HepG2 (cell line): ENCODE measurements around the gene WWC2. TPM values are rescaled to one million over a fixed set of nuclear protein-coding genes. Genes with fewer than 3 reads are reported as not detected.

Experiments used
- ATAC-seq: fragments of 200-7000 bp; cut with Tn5 transposase; 3 replicates; pipeline ENCODE4 v1.9.1; 2020; ENCODE audit warnings: mild to moderate bottlenecking, moderate library complexity
- BruUV-seq: library from RNA; stranded (reverse); fragments of 400-500 nt; replicated peaks from 2 replicates; lab custom pipeline; 2021; lab: Mats Ljungman, UMichigan
- CTCF ChIA-PET: fragments of 300-600 bp; formaldehyde crosslinking; extraction: SDS; loops from one replicate; lab custom pipeline; 2021; ENCODE audit warnings: low total read pairs, inconsistent platforms, low intra/inter-chr PET ratio; lab: Yijun Ruan, JAX
- POLR2A ChIA-PET: fragments of 350-600 bp; sonication (Branson Sonifier 250); formaldehyde crosslinking; loops from one replicate; lab custom pipeline; 2020; ENCODE audit warnings: antibody characterized with exemption, inconsistent platforms; lab: Yijun Ruan, JAX
- DNase-seq: peaks from one replicate; pipeline ENCODE4 v3.0.0-alpha.2; 2015; ENCODE audit warnings: low spot score
- FAIRE-seq: peaks from 3 replicates; lab custom pipeline; 2011; peaks lifted over from hg19 to GRCh38; lab: Jason Lieb, UNC
- H2AFZ ChIP-seq: one replicate; pipeline ENCODE4 v1.6.1; 2011; ENCODE audit warnings: low read length, inconsistent platforms
- H3K27ac ChIP-seq: fragments of 300-600 bp; 3 replicates; pipeline ENCODE4 v1.8.0; 2011; ENCODE audit warnings: mixed run types, mild to moderate bottlenecking, mixed read lengths, low read length, inconsistent platforms; ENCODE audit not compliant: insufficient read depth; ENCODE audit errors: extremely low read length
- H3K27me3 ChIP-seq, 2 experiments: fragments of 200-600 bp in 1 of 2; 2 replicates in 1 of 2; 3 replicates in 1 of 2; pipeline versions ENCODE4 v1.6.0 to v1.8.0; 2011; ENCODE audit warnings: low read length in 2 of 2, mild to moderate bottlenecking in 2 of 2, moderate library complexity in 2 of 2, inconsistent platforms in 1 of 2; ENCODE audit not compliant: insufficient read depth in 2 of 2, control insufficient read depth in 1 of 2
- H3K36me3 ChIP-seq, 2 experiments: fragments of 200-600 bp in 1 of 2; replicated peaks in 1 of 2; 2 replicates in 1 of 2; 3 replicates in 1 of 2; pipeline versions ENCODE4 v1.5.1 to v1.8.0; 2011; ENCODE audit warnings: low read length in 2 of 2, inconsistent platforms in 1 of 2; ENCODE audit not compliant: insufficient read depth in 2 of 2, control insufficient read depth in 1 of 2
- H3K4me1 ChIP-seq: 2 replicates; pipeline ENCODE4 v1.5.1; 2012; ENCODE audit warnings: low read length, inconsistent platforms; ENCODE audit not compliant: insufficient read depth
- H3K4me2 ChIP-seq: 2 replicates; pipeline ENCODE4 v1.6.0; 2011; ENCODE audit warnings: low read depth, low read length, inconsistent platforms
- H3K4me3 ChIP-seq, 3 experiments: fragments of 200-600 bp in 1 of 3; sonication (generic), shearing (Covaris generic) in 1 of 3; replicated peaks in 1 of 3; 2 replicates each; pipeline ENCODE4 v1.5.1; 2011 to 2016; ENCODE audit warnings: low read length in 3 of 3, inconsistent platforms in 2 of 3, low read depth in 2 of 3, mild to moderate bottlenecking in 2 of 3, control low read depth in 1 of 3, mixed read lengths in 1 of 3; ENCODE audit not compliant: insufficient read depth in 1 of 3
- H3K79me2 ChIP-seq: one replicate; pipeline ENCODE4 v1.6.1; 2011; ENCODE audit warnings: low read length, inconsistent platforms; ENCODE audit not compliant: insufficient read depth
- H3K9ac ChIP-seq: 2 replicates; pipeline ENCODE4 v1.6.0; 2011; ENCODE audit warnings: mild to moderate bottlenecking, low read depth, low read length, inconsistent platforms; ENCODE audit not compliant: insufficient read depth
- H3K9me3 ChIP-seq: 2 replicates; pipeline ENCODE4 v1.5.1; 2012; ENCODE audit warnings: mild to moderate bottlenecking, low read length
- H4K20me1 ChIP-seq: 2 replicates; pipeline ENCODE4 v1.6.0; 2011; ENCODE audit warnings: inconsistent platforms, mild to moderate bottlenecking, low read length, moderate library complexity; ENCODE audit not compliant: insufficient read depth
- ARNT2 ChIP-seq: sonication (generic); formaldehyde crosslinking; IDR thresholded peaks from 2 replicates; pipeline ENCODE4 v1.8.0; 2022; ENCODE audit warnings: mild to moderate bottlenecking, low read depth, missing genetic modification reagents, moderate library complexity
- CENPX ChIP-seq: sonication (generic); formaldehyde crosslinking; IDR thresholded peaks from 2 replicates; pipeline ENCODE4 v1.9.0; 2021; ENCODE audit warnings: mild to moderate bottlenecking, missing genetic modification reagents, moderate library complexity
- ELF4 ChIP-seq: sonication (generic); formaldehyde crosslinking; IDR thresholded peaks from 2 replicates; pipeline ENCODE4 v1.5.0; 2020; ENCODE audit warnings: missing genetic modification reagents, mild to moderate bottlenecking, moderate library complexity, borderline replicate concordance
- KAT7 ChIP-seq: IDR thresholded peaks from 2 replicates; pipeline ENCODE4 v1.6.1; 2018; ENCODE audit warnings: borderline replicate concordance, missing compliant biosample characterization
- KDM6A ChIP-seq: IDR thresholded peaks from 2 replicates; pipeline ENCODE4 v1.6.1; 2016; ENCODE audit warnings: low read depth
- MEIS1 ChIP-seq: sonication (generic); formaldehyde crosslinking; IDR thresholded peaks from 2 replicates; pipeline ENCODE4 v1.9.0; 2021; ENCODE audit warnings: mild to moderate bottlenecking, missing genetic modification reagents, moderate library complexity, borderline replicate concordance
- NR1H2 ChIP-seq: sonication (generic); formaldehyde crosslinking; IDR thresholded peaks from 2 replicates; pipeline ENCODE4 v1.8.1; 2022; ENCODE audit warnings: low read depth, missing genetic modification reagents, borderline replicate concordance
- NR2F2 ChIP-seq: IDR thresholded peaks from 2 replicates; pipeline ENCODE4 v1.6.1; 2012; ENCODE audit warnings: low read depth, inconsistent platforms, borderline replicate concordance
- RBFOX2 ChIP-seq: fragments of 200-400 bp; formaldehyde crosslinking; IDR thresholded peaks from 2 replicates; pipeline ENCODE4 v1.6.1; 2017; ENCODE audit warnings: low read depth, mild to moderate bottlenecking, low read length
- REL ChIP-seq: sonication (generic); formaldehyde crosslinking; conservative IDR thresholded peaks from 2 replicates; pipeline ENCODE4 v1.8.0; 2022; ENCODE audit warnings: mild to moderate bottlenecking, missing genetic modification reagents, moderate library complexity
- SRSF9 ChIP-seq: fragments of 200-400 bp; formaldehyde crosslinking; IDR thresholded peaks from 2 replicates; pipeline ENCODE4 v1.6.1; 2018; ENCODE audit warnings: borderline replicate concordance, mild to moderate bottlenecking, low read depth, low read length; ENCODE audit not compliant: insufficient read depth, poor library complexity, severe bottlenecking
- ZFP37 ChIP-seq: sonication (generic); formaldehyde crosslinking; IDR thresholded peaks from 2 replicates; pipeline ENCODE4 v1.4.0; 2020; ENCODE audit warnings: missing genetic modification reagents, borderline replicate concordance
- ZNF263 ChIP-seq: sonication (generic); formaldehyde crosslinking; IDR thresholded peaks from 2 replicates; pipeline ENCODE4 v1.4.0; 2020; ENCODE audit warnings: missing genetic modification reagents
- ZNF570 ChIP-seq: sonication (generic); formaldehyde crosslinking; IDR thresholded peaks from 2 replicates; pipeline ENCODE4 v1.4.0; 2020; ENCODE audit warnings: mild to moderate bottlenecking, missing genetic modification reagents, borderline replicate concordance
- ZNF577 ChIP-seq: sonication (generic); formaldehyde crosslinking; IDR thresholded peaks from 2 replicates; pipeline ENCODE4 v1.4.0; 2020; ENCODE audit warnings: mild to moderate bottlenecking, low read depth, missing genetic modification reagents, borderline replicate concordance
- ZNF891 ChIP-seq: sonication (generic); formaldehyde crosslinking; IDR thresholded peaks from 2 replicates; pipeline ENCODE4 v1.5.0; 2020; ENCODE audit warnings: mild to moderate bottlenecking, missing genetic modification reagents
- whole genome bisulfite sequencing: methylation state at CpG from one replicate; pipeline ENCODE4 v1.1.6; 2017; ENCODE audit warnings: low lambda C conversion rate; 5-methylcytosine and 5-hydroxymethylcytosine counted together
- in situ Hi-C: cut with HindIII; loops from 2 replicates; pipeline ENCODE4 v1.10.0; 2017; ENCODE audit warnings: low pct_unique_long_range_greater_than_20kb; ENCODE audit not compliant: extremely low pct_ligation_motif_present
- intact Hi-C: fragments of 100-400 bp; cut with micrococcal nuclease; formaldehyde crosslinking; loops from one replicate; pipeline ENCODE4 v1.10.0; 2022; ENCODE audit not compliant: unreplicated experiment
- polyA plus RNA-seq, 8 experiments: library from polyadenylated mRNA; depleted of rRNA in 3 of 8; stranded (reverse) in 7 of 8; unstranded in 1 of 8; fragments of >200 nt; fragmentation: Illumina TruSeq in 4 of 8; extraction: Trizol in 4 of 8; gene quantifications; 2 replicates each; pipeline versions ENCODE4 v1.2.1 to v1.2.3, GENCODE V29; 2011 to 2016; ENCODE audit warnings: low read depth in 4 of 8, missing spikeins in 1 of 8, mixed read lengths in 1 of 8; ENCODE audit not compliant: insufficient read depth in 1 of 8
- total RNA-seq, 5 experiments: library from RNA; depleted of rRNA; stranded (reverse); fragments of >200 nt; fragmentation: Illumina TruSeq; extraction: Trizol; gene quantifications; 2 replicates each; pipeline ENCODE4 v1.2.3, GENCODE V29; 2016; ENCODE audit warnings: low read depth in 1 of 5
- TF ChIP-seq, protein P1 (sequence below): sonication (generic); formaldehyde crosslinking; IDR thresholded peaks from 2 replicates; pipeline ENCODE4 v1.9.0; 2021; ENCODE audit warnings: missing genetic modification reagents, borderline replicate concordance
- TF ChIP-seq, protein P2 (sequence below): conservative IDR thresholded peaks from 2 replicates; pipeline ENCODE4 v1.6.1; 2018; ENCODE audit warnings: missing genetic modification reagents

Gene WWC2
- total and polyA plus RNA-seq, 2 of the 13 experiments (the other 11 are each of a cell fraction or from before 2014, with no cell fraction given), result 40.0 to 50.1 TPM

DNA sequence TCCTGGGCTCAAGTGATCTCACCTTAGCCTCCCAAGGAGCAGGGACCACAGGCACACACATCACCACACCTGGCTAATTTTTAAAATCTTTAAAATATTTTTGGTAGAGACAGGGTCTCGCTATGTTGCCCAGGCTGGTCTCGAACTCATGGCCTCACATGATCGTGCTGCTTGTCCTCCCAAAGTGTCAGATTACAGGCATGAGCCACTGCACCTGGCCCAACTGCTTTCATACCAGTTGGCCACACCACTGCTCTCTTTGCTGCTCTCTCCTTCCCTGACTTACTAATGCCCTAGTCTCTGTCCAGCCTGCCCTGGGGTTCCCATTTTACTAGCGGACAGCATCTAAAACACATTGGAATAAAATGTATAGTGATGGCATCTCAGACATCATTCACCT, 153.9 kb downstream of the WWC2 start:
- Histone ChIP-seq H3K79me2 (no peaks in the 10 kb centered on the region), H3K4me2 (no peak overlapping the region), H4K20me1 (no peaks in the 10 kb centered on the region; the same call in 1 of the 2 replicates), H3K27ac (no peak overlapping the region), H3K36me3 (peaks cover 32 to 87% of the 10 kb centered on the region in 2 experiments), H3K4me1 (no peaks in the 10 kb centered on the region), H3K9ac (no peak overlapping the region), H3K27me3 (no peaks in the 10 kb centered on the region), H2AFZ (no peak overlapping the region), H3K4me3 (no peak overlapping the region), H3K9me3 (no peaks in the 10 kb centered on the region)
- POLR2A ChIA-PET, result no interaction called here
- in situ Hi-C loops (no loop called here), intact Hi-C loops (no loop called here)
- DNase-seq (no peak), FAIRE-seq (no peak), ATAC-seq (no peak)
- TF ChIP-seq KAT7 (CRISPR knock-in tag) (no peak), CENPX (CRISPR knock-in tag) (no peak), NR2F2 (no peak), ZNF577 (CRISPR knock-in tag) (no peak), KDM6A (CRISPR knock-in tag) (no peak), RBFOX2 (no peak), ZNF263 (CRISPR knock-in tag) (no peak), ZFP37 (CRISPR knock-in tag) (no peak), NR1H2 (CRISPR knock-in tag) (no peak), ARNT2 (CRISPR knock-in tag) (no peak), REL (CRISPR knock-in tag) (no peak), MEIS1 (CRISPR knock-in tag) (no peak), ZNF891 (CRISPR knock-in tag) (no peak), ZNF570 (no peak), ELF4 (CRISPR knock-in tag) (no peak), SRSF9 (no peak)
- TF ChIP-seq, protein P1, sequence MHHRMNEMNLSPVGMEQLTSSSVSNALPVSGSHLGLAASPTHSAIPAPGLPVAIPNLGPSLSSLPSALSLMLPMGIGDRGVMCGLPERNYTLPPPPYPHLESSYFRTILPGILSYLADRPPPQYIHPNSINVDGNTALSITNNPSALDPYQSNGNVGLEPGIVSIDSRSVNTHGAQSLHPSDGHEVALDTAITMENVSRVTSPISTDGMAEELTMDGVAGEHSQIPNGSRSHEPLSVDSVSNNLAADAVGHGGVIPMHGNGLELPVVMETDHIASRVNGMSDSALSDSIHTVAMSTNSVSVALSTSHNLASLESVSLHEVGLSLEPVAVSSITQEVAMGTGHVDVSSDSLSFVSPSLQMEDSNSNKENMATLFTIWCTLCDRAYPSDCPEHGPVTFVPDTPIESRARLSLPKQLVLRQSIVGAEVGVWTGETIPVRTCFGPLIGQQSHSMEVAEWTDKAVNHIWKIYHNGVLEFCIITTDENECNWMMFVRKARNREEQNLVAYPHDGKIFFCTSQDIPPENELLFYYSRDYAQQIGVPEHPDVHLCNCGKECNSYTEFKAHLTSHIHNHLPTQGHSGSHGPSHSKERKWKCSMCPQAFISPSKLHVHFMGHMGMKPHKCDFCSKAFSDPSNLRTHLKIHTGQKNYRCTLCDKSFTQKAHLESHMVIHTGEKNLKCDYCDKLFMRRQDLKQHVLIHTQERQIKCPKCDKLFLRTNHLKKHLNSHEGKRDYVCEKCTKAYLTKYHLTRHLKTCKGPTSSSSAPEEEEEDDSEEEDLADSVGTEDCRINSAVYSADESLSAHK, result no peak
- TF ChIP-seq, protein P2, sequence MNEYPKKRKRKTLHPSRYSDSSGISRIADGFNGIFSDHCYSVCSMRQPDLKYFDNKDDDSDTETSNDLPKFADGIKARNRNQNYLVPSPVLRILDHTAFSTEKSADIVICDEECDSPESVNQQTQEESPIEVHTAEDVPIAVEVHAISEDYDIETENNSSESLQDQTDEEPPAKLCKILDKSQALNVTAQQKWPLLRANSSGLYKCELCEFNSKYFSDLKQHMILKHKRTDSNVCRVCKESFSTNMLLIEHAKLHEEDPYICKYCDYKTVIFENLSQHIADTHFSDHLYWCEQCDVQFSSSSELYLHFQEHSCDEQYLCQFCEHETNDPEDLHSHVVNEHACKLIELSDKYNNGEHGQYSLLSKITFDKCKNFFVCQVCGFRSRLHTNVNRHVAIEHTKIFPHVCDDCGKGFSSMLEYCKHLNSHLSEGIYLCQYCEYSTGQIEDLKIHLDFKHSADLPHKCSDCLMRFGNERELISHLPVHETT, result no peak
- no TSS peak for BruUV-seq
- WGBS, result 98% methylated on average over 4 of the region's 4 CpGs
- CTCF ChIA-PET, result no interaction called here
